Nephron (organoid): ENCODE results near the gene GLB1L2.

Source experiments
- H3K27ac Mint-ChIP-seq, 3 experiments: 2 replicates each; pipeline ENCODE4 v1.8.0; 2020; ENCODE audit warnings: mixed read lengths in 3 of 3, mild to moderate bottlenecking in 2 of 3, moderate library complexity in 1 of 3
- H3K27me3 Mint-ChIP-seq: 2 replicates; pipeline ENCODE4 v1.8.0; 2021; ENCODE audit warnings: low read depth, mild to moderate bottlenecking, moderate library complexity, mixed read lengths
- H3K36me3 Mint-ChIP-seq: 2 replicates; pipeline ENCODE4 v1.8.0; 2020; ENCODE audit warnings: low read depth, mixed read lengths
- H3K4me1 Mint-ChIP-seq: 2 replicates; pipeline ENCODE4 v1.8.0; 2020; ENCODE audit warnings: mixed read lengths
- H3K4me3 Mint-ChIP-seq, 3 experiments: 2 replicates each; pipeline ENCODE4 v1.8.0; 2020; ENCODE audit warnings: mild to moderate bottlenecking in 3 of 3, mixed read lengths in 3 of 3, moderate library complexity in 2 of 3
- H3K9me3 Mint-ChIP-seq: 2 replicates; pipeline ENCODE4 v1.8.0; 2020; ENCODE audit warnings: mixed read lengths
- TF ChIP-seq, protein P1 (sequence below), 3 experiments: fragments of 200-600 bp; sonication (generic); IDR thresholded peaks; one replicate each; pipeline ENCODE4 v1.5.0; 2021; ENCODE audit warnings: antibody characterized with exemption in 3 of 3; ENCODE audit not compliant: unreplicated experiment in 3 of 3

Gene GLB1L2

DNA sequence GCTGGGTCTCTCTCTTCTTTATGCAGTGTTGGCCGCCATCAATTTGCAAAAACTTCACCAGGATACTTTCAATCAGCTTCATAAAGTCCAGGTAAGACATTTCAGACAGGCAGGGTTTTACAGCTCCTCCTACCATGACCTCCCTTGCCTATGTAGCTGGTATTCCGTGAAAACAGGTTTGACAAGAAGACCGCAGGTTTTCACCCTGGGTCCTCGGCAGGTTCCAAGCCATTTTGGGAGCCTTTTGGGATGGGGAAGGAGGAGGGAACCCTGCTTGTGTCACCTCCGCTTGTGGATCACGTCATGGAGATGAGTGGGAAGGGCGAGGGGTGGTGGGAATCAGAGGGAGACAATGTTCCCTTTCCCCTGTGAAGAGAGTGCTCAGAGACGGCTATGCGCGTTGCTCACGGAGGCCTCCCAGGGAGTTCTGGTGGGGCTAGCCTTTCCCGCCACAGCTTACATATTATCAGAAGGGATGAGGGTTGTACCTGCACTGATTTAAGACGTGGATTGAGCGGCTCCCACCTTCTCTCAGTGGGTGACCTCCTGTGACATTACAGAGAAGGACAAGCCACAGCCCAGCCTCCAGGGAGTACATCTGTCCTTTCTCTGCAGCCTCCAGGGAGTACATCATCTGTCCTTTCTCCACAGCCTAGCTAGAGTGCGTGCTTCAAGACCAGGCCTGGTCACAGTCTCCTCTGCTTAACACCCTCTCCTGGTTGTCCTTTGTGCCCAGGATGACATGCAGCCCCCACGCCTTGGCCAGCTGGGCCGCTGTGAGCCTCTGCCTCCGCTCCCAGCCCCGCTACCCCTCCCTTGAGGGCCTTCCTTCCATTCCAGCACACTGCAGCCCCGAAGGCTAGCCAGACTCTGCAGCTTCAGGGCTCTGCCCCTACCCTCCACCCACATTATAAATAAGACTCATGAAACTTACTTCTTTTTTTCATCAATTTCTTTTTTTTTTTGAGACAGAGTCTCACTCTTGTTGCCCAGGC lies 38.4 kb upstream of the GLB1L2 start:
- H3K27me3 Mint-ChIP-seq, result peaks cover 18% of the 10 kb centered on the region
- H3K4me3 Mint-ChIP-seq, result no peak overlapping the region
- TF ChIP-seq, protein P1, sequence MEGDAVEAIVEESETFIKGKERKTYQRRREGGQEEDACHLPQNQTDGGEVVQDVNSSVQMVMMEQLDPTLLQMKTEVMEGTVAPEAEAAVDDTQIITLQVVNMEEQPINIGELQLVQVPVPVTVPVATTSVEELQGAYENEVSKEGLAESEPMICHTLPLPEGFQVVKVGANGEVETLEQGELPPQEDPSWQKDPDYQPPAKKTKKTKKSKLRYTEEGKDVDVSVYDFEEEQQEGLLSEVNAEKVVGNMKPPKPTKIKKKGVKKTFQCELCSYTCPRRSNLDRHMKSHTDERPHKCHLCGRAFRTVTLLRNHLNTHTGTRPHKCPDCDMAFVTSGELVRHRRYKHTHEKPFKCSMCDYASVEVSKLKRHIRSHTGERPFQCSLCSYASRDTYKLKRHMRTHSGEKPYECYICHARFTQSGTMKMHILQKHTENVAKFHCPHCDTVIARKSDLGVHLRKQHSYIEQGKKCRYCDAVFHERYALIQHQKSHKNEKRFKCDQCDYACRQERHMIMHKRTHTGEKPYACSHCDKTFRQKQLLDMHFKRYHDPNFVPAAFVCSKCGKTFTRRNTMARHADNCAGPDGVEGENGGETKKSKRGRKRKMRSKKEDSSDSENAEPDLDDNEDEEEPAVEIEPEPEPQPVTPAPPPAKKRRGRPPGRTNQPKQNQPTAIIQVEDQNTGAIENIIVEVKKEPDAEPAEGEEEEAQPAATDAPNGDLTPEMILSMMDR (IDR thresholded peaks at IDR 0.05; ENCODE audit: unreplicated experiment in 3 of 3), result no peak
- no peak overlapping the region for H3K27ac Mint-ChIP-seq
- peaks cover 5% of the 10 kb centered on the region for H3K4me1 Mint-ChIP-seq
- H3K9me3 Mint-ChIP-seq, result no peaks in the 10 kb centered on the region
- H3K36me3 Mint-ChIP-seq, result no peaks in the 10 kb centered on the region

DNA sequence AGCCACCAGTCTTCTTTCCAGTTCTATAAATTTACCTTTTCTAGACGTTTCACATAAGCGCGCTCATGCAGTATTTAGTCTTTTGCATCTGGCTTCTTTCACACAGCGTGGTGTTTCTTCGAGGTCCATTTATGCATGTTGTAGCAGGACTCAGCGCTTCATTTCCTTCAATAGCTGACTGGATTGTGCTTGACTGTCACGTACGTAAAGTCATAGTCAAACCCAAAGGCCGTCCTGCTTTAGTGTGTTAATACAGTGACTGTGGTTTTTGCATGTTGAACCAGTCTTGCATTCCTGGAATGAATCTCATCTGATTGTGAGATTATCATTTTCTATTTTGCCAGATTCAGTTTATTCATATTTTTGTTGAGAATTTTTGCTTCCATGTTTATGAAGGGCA lies 37.1 kb upstream of the GLB1L2 start:
- Mint-ChIP-seq H3K4me1 (no peaks in the 10 kb centered on the region), H3K36me3 (no peaks in the 10 kb centered on the region), H3K9me3 (peaks cover 6% of the 10 kb centered on the region), H3K4me3 (no peak overlapping the region), H3K27ac (no peak overlapping the region), H3K27me3 (peaks cover 14% of the 10 kb centered on the region)
- TF ChIP-seq, protein P1 (IDR thresholded peaks at IDR 0.05; ENCODE audit: unreplicated experiment in 3 of 3), result no peak

DNA sequence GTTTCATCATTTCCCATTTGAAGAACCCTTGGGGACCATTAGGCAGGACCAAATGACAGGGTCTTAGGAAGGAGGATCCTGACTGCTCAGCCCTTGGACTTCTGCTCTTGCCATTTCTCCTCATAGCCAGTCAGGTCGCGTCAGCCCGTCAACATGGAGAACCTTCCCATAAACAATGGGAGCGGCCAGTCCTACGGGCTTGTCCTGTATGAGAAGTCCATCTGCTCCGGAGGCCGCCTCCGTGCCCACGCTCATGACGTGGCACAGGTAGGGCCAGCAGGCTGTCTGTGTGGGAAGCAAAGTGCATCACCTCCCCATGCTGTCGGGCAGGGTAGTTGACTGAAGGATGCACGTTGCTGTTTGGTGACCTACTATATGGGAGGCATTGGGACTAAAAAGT lies 19.6 kb upstream of the GLB1L2 start:
- Mint-ChIP-seq H3K36me3 (no peaks in the 10 kb centered on the region), H3K4me3 (no peak overlapping the region), H3K9me3 (peaks cover 6% of the 10 kb centered on the region), H3K27me3 (peaks cover 16% of the 10 kb centered on the region), H3K4me1 (no peaks in the 10 kb centered on the region), H3K27ac (no peak overlapping the region)
- TF ChIP-seq, protein P1 (IDR thresholded peaks at IDR 0.05; ENCODE audit: unreplicated experiment in 3 of 3), result no peak

DNA sequence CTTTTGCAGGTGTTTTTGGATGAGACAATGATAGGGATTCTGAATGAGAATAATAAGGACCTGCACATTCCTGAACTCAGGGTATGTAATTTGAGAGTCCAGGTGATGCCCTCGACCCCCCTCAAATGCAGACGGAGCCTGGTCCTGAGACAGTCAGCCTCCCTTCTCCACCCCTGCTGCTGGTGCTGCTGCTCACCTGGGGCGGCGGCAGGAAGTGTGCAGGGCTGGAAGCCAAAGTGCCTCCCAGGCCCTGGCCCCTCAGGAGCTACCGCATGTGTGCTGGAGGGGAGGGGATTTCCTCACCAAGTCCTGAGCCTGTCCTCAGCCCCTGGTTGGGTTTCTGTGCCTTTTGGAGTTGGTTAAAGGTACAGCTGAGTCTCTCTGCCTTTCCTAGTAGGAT lies 19.0 kb upstream of the GLB1L2 start:
- no peak overlapping the region for H3K4me3 Mint-ChIP-seq
- no peaks in the 10 kb centered on the region for H3K4me1 Mint-ChIP-seq
- no peak overlapping the region for H3K27ac Mint-ChIP-seq

DNA sequence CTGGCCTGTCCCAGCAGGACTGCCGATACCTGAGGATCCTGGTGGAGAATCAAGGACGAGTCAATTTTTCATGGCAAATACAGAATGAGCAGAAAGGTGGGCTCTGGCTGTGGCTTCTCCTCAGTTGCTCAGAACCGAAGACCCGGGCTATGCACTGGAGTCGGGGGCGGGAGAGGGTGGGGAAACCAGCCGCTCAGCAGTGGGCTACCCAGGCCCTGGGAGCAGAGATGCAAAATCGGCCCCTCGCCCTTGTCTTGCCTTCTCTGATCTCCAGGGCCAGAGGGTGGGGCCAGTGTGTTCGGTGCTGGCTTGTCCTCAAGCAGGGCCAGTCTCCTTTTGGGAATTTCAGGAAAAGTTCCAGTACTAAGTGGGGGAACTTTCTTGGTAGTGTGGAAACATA lies 18.4 kb upstream of the GLB1L2 start:
- H3K9me3 Mint-ChIP-seq, result peaks cover 16% of the 10 kb centered on the region
- TF ChIP-seq, protein P1 (IDR thresholded peaks at IDR 0.05; ENCODE audit: unreplicated experiment in 3 of 3), result no peak
- no peak overlapping the region for H3K4me3 Mint-ChIP-seq
- no peaks in the 10 kb centered on the region for H3K36me3 Mint-ChIP-seq
- no peaks in the 10 kb centered on the region for H3K4me1 Mint-ChIP-seq
- peaks cover 14% of the 10 kb centered on the region for H3K27me3 Mint-ChIP-seq
- H3K27ac Mint-ChIP-seq, result no peak overlapping the region

More for the DNA sequence above, 19.0 kb upstream of the GLB1L2 start:
- TF ChIP-seq, protein P1 (IDR thresholded peaks at IDR 0.05; ENCODE audit: unreplicated experiment in 3 of 3), result no peak
- H3K36me3 Mint-ChIP-seq, result no peaks in the 10 kb centered on the region
- peaks cover 12% of the 10 kb centered on the region for H3K9me3 Mint-ChIP-seq
- peaks cover 16% of the 10 kb centered on the region for H3K27me3 Mint-ChIP-seq
